VCaP (cell line): Measurements from ENCODE around the gene KDM8.

Experiments used
- H3K27ac ChIP-seq: fragments of 450-650 bp; 2 replicates; pipeline ENCODE4 v1.5.1; 2017
- CTCF ChIP-seq: fragments of 450-650 bp; conservative IDR thresholded peaks from 2 replicates; pipeline ENCODE4 v1.5.1; 2017; ENCODE audit warnings: mild to moderate bottlenecking, moderate library complexity

Gene KDM8

GRCh38 chr16:27169511-27170071 is 33.7 kb upstream of the KDM8 start:
- no peak overlapping the region for H3K27ac ChIP-seq
- peak; percentile 70 for TF ChIP-seq CTCF

GRCh38 chr16:27171584-27171983 is 31.7 kb upstream of the KDM8 start:
- H3K27ac ChIP-seq, result no peak overlapping the region
- TF ChIP-seq CTCF, result no peak

GRCh38 chr16:27174007-27174406 is 29.3 kb upstream of the KDM8 start:
- no peak for TF ChIP-seq CTCF
- H3K27ac ChIP-seq, result peak overlapping the region; percentile 68

- no peak for TF ChIP-seq CTCF
- H3K27ac ChIP-seq, result peak overlapping the region; percentile 68
Observed at GRCh38 chr16:27174798-27175197, 28.5 kb upstream of the KDM8 start.

- H3K27ac ChIP-seq, result no peak overlapping the region
- no peak for TF ChIP-seq CTCF
Observed at GRCh38 chr16:27175888-27176287, 27.4 kb upstream of the KDM8 start.

GRCh38 chr16:27177031-27177774 is 26.1 kb upstream of the KDM8 start:
- TF ChIP-seq CTCF, result no peak
- H3K27ac ChIP-seq, result no peak overlapping the region

GRCh38 chr16:27179500-27180072 is 23.7 kb upstream of the KDM8 start:
- H3K27ac ChIP-seq, result no peak overlapping the region
- peak; percentile 25; the same call in 1 of the 2 replicates for TF ChIP-seq CTCF
